Thymus (tissue), 11 donors: ENCODE results near the gene CHRNB2. TPM values are rescaled to one million over a fixed set of nuclear protein-coding genes. Genes with fewer than 3 reads are reported as not detected.

ENCODE experiments used
- DNase-seq, 9 donors: peaks; one replicate each; pipeline ENCODE4 v3.0.0-alpha.2; 2013; ENCODE audit warnings: low spot score in 9 of 9, low read depth in 6 of 9, missing footprints in 1 of 9
- H3K27ac ChIP-seq, 2 donors: one replicate each; pipeline ENCODE4 v1.5.1; 2013; ENCODE audit warnings: control low read depth in 1 of 2, low read depth in 1 of 2, low read length in 1 of 2, mild to moderate bottlenecking in 1 of 2, moderate library complexity in 1 of 2
- H3K27me3 ChIP-seq, 2 donors: one replicate each; pipeline ENCODE4 v1.5.1; 2013; ENCODE audit warnings: low read length in 1 of 2; ENCODE audit not compliant: control insufficient read depth in 2 of 2, insufficient read depth in 1 of 2
- H3K36me3 ChIP-seq, 2 donors: one replicate each; pipeline ENCODE4 v1.5.1; 2013; ENCODE audit warnings: low read length in 1 of 2, mild to moderate bottlenecking in 1 of 2, moderate library complexity in 1 of 2; ENCODE audit not compliant: control insufficient read depth in 2 of 2, insufficient read depth in 2 of 2
- H3K4me1 ChIP-seq, 2 donors: one replicate each; pipeline ENCODE4 v1.5.1; 2013; ENCODE audit warnings: low read length in 2 of 2; ENCODE audit not compliant: control insufficient read depth in 2 of 2, insufficient read depth in 2 of 2
- H3K4me3 ChIP-seq, 2 donors: one replicate each; pipeline ENCODE4 v1.5.1; 2013; ENCODE audit warnings: low read length in 2 of 2, control low read depth in 1 of 2, mild to moderate bottlenecking in 1 of 2
- H3K9me3 ChIP-seq, 2 donors: one replicate each; pipeline ENCODE4 v1.5.1; 2013; ENCODE audit warnings: low read length in 1 of 2, mild to moderate bottlenecking in 1 of 2; ENCODE audit not compliant: control insufficient read depth in 2 of 2, insufficient read depth in 1 of 2
- WGBS: extraction: QIAGEN DNeasy Blood & Tissue Kit; methylation state at CpG from one replicate; pipeline ENCODE4 v1.1.7; 2013; 5-methylcytosine and 5-hydroxymethylcytosine counted together
- polyA plus RNA-seq: library from polyadenylated mRNA; stranded (reverse); fragments of 200-250 nt; gene quantifications from one replicate; pipeline ENCODE4 v1.2.3, GENCODE V29; 2013
- total RNA-seq: library from RNA; stranded (reverse); fragments of 120-200 nt; gene quantifications from one replicate; pipeline ENCODE4 v1.2.4, GENCODE V29; 2013
- donor health status: healthy.

CHRNB2 gene
- total and polyA plus RNA-seq, 2 donors = 0.05 to 0.21 TPM

- WGBS = 94% methylated on average over 5 of the region's 5 CpGs
- no peak overlapping the region for H3K4me3 ChIP-seq
- peaks cover 0 to 2% of the 10 kb centered on the region in 2 donors for H3K4me1 ChIP-seq
- peaks cover 60 to 65% of the 10 kb centered on the region in 2 donors for H3K36me3 ChIP-seq
- H3K27ac ChIP-seq = no peak overlapping the region
- no peak for DNase-seq
- no peaks in the 10 kb centered on the region for H3K27me3 ChIP-seq
- no peaks in the 10 kb centered on the region for H3K9me3 ChIP-seq
Observed at GRCh38 chr1:154550070-154550469, 17.5 kb upstream of the CHRNB2 start.

GRCh38 chr1:154550657-154551056 lies 16.9 kb upstream of the CHRNB2 start:
- no peak for DNase-seq
- Histone ChIP-seq H3K9me3 (no peaks in the 10 kb centered on the region), H3K4me1 (peaks cover 0 to 2% of the 10 kb centered on the region in 2 donors), H3K27ac (no peak overlapping the region), H3K36me3 (peaks cover 66 to 71% of the 10 kb centered on the region in 2 donors), H3K4me3 (no peak overlapping the region), H3K27me3 (no peaks in the 10 kb centered on the region)
- WGBS = 88% methylated on average over 6 of the region's 6 CpGs

DNA sequence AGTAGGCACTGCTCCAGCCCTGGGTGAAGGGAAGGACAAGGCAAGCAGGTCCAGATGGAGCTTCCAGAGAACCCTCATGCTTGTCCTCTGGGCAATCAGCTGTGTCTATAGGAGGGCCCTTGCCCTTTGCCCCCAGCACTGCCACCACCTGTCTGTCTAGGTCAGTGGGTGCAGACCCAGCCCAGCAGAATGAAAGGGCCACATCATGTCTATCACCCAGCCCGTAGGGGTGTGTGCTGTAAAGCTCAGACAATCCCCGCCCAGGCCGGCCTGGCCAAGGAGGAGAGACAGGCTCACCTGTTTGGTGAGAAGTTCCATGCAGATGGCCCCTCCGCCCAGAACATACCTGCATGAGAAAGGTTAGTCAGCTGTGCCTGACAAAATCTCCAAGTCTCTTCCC lies 16.1 kb upstream of the CHRNB2 start:
- no peaks in the 10 kb centered on the region for H3K9me3 ChIP-seq
- no peak overlapping the region for H3K27ac ChIP-seq
- H3K27me3 ChIP-seq = no peaks in the 10 kb centered on the region
- no peak for DNase-seq
- peaks cover 70 to 76% of the 10 kb centered on the region in 2 donors for H3K36me3 ChIP-seq
- H3K4me1 ChIP-seq = peaks cover 4 to 8% of the 10 kb centered on the region in 2 donors
- no peak overlapping the region for H3K4me3 ChIP-seq
- 96% methylated on average over 4 of the region's 4 CpGs for WGBS

- Histone ChIP-seq H3K36me3 (peaks cover 70 to 76% of the 10 kb centered on the region in 2 donors), H3K27ac (no peak overlapping the region), H3K4me3 (no peak overlapping the region), H3K9me3 (no peaks in the 10 kb centered on the region), H3K27me3 (no peaks in the 10 kb centered on the region), H3K4me1 (peaks cover 10 to 13% of the 10 kb centered on the region in 2 donors)
- 98% methylated on average over 6 of the region's 6 CpGs for WGBS
- no peak for DNase-seq
Observed at GRCh38 chr1:154552036-154552435, 15.5 kb upstream of the CHRNB2 start.

- WGBS = 94% methylated on average over 12 of the region's 12 CpGs
- peaks cover 18 to 21% of the 10 kb centered on the region in 2 donors for H3K4me1 ChIP-seq
Observed at GRCh38 chr1:154553056-154554030, 14.2 kb upstream of the CHRNB2 start.

DNA sequence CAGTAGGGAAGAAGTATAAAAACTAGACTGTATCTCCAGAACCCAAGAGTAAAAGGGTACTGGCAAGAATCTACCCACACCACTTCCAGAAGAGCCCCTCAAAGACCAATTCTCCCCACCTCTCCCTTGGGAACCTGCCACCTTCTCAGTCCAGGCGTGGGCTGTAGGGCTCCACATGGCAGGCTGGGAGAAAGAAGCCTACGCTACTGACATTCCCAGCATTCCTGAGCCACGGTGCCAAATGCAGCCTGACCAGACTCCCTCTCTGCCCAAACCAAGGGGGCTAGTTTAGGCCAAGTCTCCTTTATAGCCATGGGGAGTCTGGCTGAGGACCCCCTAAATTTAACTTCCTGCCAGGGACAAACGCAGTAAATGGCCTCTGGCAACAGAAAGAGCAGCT lies 11.2 kb upstream of the CHRNB2 start:
- Histone ChIP-seq H3K4me3 (peak overlapping the region in 1 of 2 donors; percentile 92), H3K27me3 (no peaks in the 10 kb centered on the region), H3K36me3 (peaks cover 43 to 46% of the 10 kb centered on the region in 2 donors), H3K9me3 (no peaks in the 10 kb centered on the region), H3K4me1 (peaks cover 18 to 31% of the 10 kb centered on the region in 2 donors), H3K27ac (no peak overlapping the region)
- 81% methylated on average over 4 of the region's 4 CpGs for WGBS
- no peak for DNase-seq

More at GRCh38 chr1:154553056-154554030, 14.2 kb upstream of the CHRNB2 start:
- DNase-seq = no peak
- Histone ChIP-seq H3K27me3 (no peaks in the 10 kb centered on the region), H3K27ac (no peak overlapping the region), H3K4me3 (no peak overlapping the region), H3K9me3 (no peaks in the 10 kb centered on the region), H3K36me3 (peaks cover 70 to 76% of the 10 kb centered on the region in 2 donors)

DNA sequence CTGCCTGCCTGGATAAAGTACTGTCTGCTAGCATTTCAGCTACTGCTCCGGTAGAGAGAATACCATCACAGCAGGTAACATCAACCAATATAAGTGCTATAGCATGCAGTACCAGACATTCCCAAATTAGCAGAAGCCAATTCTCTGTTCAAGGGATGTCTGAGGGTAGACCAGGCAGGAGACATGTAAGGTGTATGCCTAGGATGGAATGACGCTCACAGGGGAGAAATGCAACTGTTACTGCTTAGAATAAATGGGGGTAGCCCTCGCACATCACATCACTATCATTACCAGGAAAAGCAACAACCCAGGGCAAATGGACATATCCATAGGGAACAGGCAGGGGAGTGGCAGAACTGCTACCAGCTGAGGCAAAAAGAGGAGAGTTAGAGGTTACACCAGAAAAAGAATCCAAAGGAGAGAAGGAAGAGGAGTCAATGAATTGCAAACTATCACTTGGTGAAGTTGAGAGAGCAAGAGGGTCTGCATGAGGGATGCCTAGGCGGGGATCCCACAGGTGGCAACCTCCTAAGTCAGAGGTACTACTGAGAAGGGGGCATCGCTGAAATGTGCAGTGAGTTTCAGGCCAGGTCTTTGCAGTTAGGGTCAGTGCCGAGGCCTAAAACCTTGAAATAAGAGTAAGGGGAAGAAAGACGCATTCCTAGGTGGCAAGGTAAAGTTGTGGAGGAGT lies 10.2 kb upstream of the CHRNB2 start:
- Histone ChIP-seq H3K36me3 (peaks cover 33 to 36% of the 10 kb centered on the region in 2 donors), H3K9me3 (no peaks in the 10 kb centered on the region), H3K4me3 (peak overlapping the region; percentile 79 to 92), H3K27ac (no peak overlapping the region), H3K4me1 (peaks cover 18 to 31% of the 10 kb centered on the region in 2 donors), H3K27me3 (no peaks in the 10 kb centered on the region)
- WGBS = 43% methylated on average over 7 of the region's 7 CpGs
- no peak for DNase-seq

DNA sequence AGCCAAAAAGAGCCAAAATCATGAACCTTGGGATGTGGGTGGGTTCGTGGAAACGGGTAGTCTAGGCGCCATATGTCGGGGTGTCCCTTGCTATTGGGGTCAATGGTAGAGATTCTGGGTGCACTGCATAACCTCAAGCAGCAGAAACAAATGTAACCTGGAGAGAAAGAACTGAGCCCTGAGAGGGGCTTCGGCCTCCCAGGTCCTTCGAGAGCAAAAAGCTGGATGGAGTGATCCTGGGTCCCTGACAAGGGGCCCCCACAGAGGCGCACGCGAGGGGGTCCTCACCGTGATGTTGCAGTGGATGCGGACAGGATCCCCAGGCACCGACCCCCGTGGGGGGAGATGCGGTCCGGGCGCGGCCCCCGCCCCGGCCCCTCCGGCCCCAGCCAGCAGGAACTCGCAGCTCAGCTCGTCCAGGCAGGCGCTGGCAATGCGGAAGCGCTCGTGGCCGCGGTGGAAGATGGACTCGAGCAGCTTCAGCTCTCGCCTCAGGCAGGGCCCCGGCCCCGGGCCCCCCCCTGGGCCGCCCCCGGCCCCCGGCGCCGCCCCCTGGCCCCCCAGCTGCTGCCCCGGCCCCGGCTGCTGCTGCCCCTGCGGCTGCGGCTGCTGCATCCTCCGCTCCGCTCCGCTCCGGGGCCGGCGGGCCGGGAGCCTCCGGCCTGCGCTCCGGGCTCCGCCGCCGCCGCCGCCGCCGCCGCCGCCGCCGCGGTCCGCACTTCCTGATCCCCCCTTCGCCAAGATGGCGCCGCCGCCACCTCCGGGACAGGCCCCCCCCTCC lies 9.4 kb upstream of the CHRNB2 start, which contains the start of gene UBE2Q1:
TSS of gene UBE2Q1 (minus strand) at position 724 of the 781 bp plus-strand sequence. CDS start at position 615, 109 bp downstream.
- Histone ChIP-seq H3K4me3 (peak within 1 kb of the TSS; percentile 79 to 92), H3K4me1 (peaks cover 18 to 31% of the 10 kb centered on the region in 2 donors), H3K9me3 (no peaks in the 10 kb centered on the region), H3K27me3 (no peaks in the 10 kb centered on the region), H3K27ac (peak within 1 kb of the TSS; percentile 87 to 90), H3K36me3 (peaks cover 26 to 29% of the 10 kb centered on the region in 2 donors)
- DNase-seq = peak in 3 of 9 donors; percentile 4 to 46 (median 42)
- WGBS = 1% methylated on average over 68 of the region's 69 CpGs
